VCaP (cell line): Measurements from ENCODE around the gene MOSMO.

Source experiments
- H3K27ac ChIP-seq: fragments of 450-650 bp; 2 replicates; pipeline ENCODE4 v1.5.1; 2017
- CTCF ChIP-seq: fragments of 450-650 bp; conservative IDR thresholded peaks from 2 replicates; pipeline ENCODE4 v1.5.1; 2017; ENCODE audit warnings: mild to moderate bottlenecking, moderate library complexity

The MOSMO gene

GRCh38 chr16:22003195-22003594 lies 4.7 kb upstream of the MOSMO start:
- no peak overlapping the region for H3K27ac ChIP-seq
- no peak for TF ChIP-seq CTCF

GRCh38 chr16:22004341-22004740 lies 3.6 kb upstream of the MOSMO start:
- H3K27ac ChIP-seq: no peak overlapping the region
- no peak for TF ChIP-seq CTCF

- H3K27ac ChIP-seq: no peak overlapping the region
- no peak for TF ChIP-seq CTCF
These were observed 2.2 kb upstream of the MOSMO start for GRCh38 chr16:22005746-22006145.

GRCh38 chr16:22006636-22007035 lies 1.3 kb upstream of the MOSMO start:
- no peak for TF ChIP-seq CTCF
- H3K27ac ChIP-seq: peak overlapping the region; percentile 86

- no peak for TF ChIP-seq CTCF
- H3K27ac ChIP-seq: peak overlapping the region; percentile 86
These were observed 777 bp upstream of the MOSMO start for GRCh38 chr16:22007159-22007508.

- TF ChIP-seq CTCF: no peak
- peak overlapping the region; percentile 86 for H3K27ac ChIP-seq
These were observed 526 bp downstream of the MOSMO start for GRCh38 chr16:22008215-22009059.

- no peak for TF ChIP-seq CTCF
- H3K27ac ChIP-seq: no peak overlapping the region
These were observed 3.0 kb downstream of the MOSMO start for GRCh38 chr16:22010902-22011301.
